ENCODE measurements around the gene AVL9.

AVL9 gene

DNA sequence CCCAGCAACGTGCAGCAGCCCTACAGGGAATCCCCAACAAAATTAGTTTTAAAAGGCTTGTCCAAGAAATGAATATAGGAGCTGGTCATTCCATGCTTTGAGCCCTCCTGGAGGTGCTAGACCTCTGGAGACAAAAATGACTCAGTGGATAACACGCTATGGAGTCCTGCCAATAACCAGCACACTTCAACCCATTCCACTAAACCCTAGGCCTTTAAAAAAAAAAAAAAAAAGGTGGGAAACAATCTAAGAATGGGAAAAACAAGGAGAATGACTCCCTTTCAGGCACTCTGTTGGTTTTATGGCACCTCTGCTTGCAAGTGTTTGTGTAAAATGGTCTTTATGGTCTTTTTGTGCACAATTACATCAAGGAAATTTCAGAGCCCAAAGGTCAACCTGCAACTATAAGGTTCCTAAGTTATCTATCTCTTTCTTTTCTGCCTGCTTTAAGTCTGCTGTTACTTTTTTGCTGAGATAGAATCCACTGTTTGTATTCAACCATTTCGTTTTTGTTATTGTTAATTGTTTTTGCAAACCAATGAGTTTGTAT lies 21.3 kb downstream of the AVL9 start:
- ChIA-PET POLR2A (no interaction called here), CTCF (no interaction called here)
- TF ChIP-seq FOXM1 (IDR thresholded peaks at IDR 0.05; ENCODE audit: borderline replicate concordance): no peak
- no peak for TF ChIP-seq TARDBP (IDR thresholded peaks at IDR 0.05)
- TF ChIP-seq CTBP1 (IDR thresholded peaks at IDR 0.05; ENCODE audit: borderline replicate concordance): no peak
- no peak for TF ChIP-seq FOXA1 (IDR thresholded peaks at IDR 0.05)
- no peak for TF ChIP-seq HDGF (IDR thresholded peaks at IDR 0.05; ENCODE audit: borderline replicate concordance)
- TF ChIP-seq BHLHE40 (IDR thresholded peaks at IDR 0.05; ENCODE audit: borderline replicate concordance): no peak
- no peak for TF ChIP-seq ELF4 (IDR thresholded peaks at IDR 0.05)
- TF ChIP-seq LEF1 (IDR thresholded peaks at IDR 0.05; ENCODE audit: borderline replicate concordance): no peak
- TF ChIP-seq, protein P1, sequence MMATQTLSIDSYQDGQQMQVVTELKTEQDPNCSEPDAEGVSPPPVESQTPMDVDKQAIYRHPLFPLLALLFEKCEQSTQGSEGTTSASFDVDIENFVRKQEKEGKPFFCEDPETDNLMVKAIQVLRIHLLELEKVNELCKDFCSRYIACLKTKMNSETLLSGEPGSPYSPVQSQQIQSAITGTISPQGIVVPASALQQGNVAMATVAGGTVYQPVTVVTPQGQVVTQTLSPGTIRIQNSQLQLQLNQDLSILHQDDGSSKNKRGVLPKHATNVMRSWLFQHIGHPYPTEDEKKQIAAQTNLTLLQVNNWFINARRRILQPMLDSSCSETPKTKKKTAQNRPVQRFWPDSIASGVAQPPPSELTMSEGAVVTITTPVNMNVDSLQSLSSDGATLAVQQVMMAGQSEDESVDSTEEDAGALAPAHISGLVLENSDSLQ (IDR thresholded peaks at IDR 0.05): no peak
- TF ChIP-seq ZNF384 (IDR thresholded peaks at IDR 0.05): no peak
- TF ChIP-seq NFRKB (IDR thresholded peaks at IDR 0.05): no peak
- TF ChIP-seq ARNT (IDR thresholded peaks at IDR 0.05): no peak
- TF ChIP-seq SUZ12 (IDR thresholded peaks at IDR 0.05): no peak
- no peak for TF ChIP-seq FOXK2 (IDR thresholded peaks at IDR 0.05)
- TF ChIP-seq L3MBTL2 (conservative IDR thresholded peaks at IDR 0.05): no peak
- no peak for TF ChIP-seq SP1 (IDR thresholded peaks at IDR 0.05)
- no peak for DNase-seq (ENCODE audit: extremely low spot score)

DNA sequence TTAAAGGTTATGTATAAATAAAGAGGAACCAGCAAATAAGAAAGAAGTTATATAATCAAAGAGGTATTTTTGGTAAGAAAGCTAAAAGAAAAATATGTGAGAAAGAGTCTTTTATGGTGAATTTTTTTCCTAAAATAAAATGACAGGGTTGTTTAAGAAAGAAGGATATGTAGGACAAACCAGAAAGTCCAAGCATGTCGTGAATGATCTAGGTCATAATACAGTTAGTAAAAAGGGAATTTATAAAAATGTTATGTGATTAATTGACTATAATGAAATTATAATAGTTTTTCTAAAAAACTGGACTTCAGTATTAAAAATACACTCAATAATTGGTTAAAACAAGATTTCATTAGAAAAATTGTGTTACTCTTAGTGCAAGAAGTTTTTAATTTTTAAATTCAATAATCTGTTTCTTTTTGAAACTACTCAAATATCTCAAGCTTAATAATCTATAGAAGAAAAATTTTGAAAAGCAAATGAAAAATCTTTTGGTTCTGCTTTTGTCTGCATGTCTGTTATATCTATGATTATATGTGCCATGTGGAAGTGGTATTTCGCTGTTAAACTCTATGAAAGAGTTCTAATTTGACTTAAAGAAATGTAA lies 23.3 kb downstream of the AVL9 start:
- TF ChIP-seq TARDBP (IDR thresholded peaks at IDR 0.05) (no peak), ARNT (IDR thresholded peaks at IDR 0.05) (no peak), LEF1 (IDR thresholded peaks at IDR 0.05; ENCODE audit: borderline replicate concordance) (no peak), FOXA1 (IDR thresholded peaks at IDR 0.05) (no peak), ZNF384 (IDR thresholded peaks at IDR 0.05) (no peak), L3MBTL2 (conservative IDR thresholded peaks at IDR 0.05) (no peak), FOXK2 (IDR thresholded peaks at IDR 0.05) (no peak), CTBP1 (IDR thresholded peaks at IDR 0.05; ENCODE audit: borderline replicate concordance) (no peak), SUZ12 (IDR thresholded peaks at IDR 0.05) (no peak), BHLHE40 (IDR thresholded peaks at IDR 0.05; ENCODE audit: borderline replicate concordance) (no peak), ELF4 (IDR thresholded peaks at IDR 0.05) (no peak), HDGF (IDR thresholded peaks at IDR 0.05; ENCODE audit: borderline replicate concordance) (no peak), SP1 (IDR thresholded peaks at IDR 0.05) (no peak), FOXM1 (IDR thresholded peaks at IDR 0.05; ENCODE audit: borderline replicate concordance) (no peak), NFRKB (IDR thresholded peaks at IDR 0.05) (no peak)
- TF ChIP-seq, protein P1 (IDR thresholded peaks at IDR 0.05): no peak
- ChIA-PET CTCF (no interaction called here), POLR2A (no interaction called here)
- DNase-seq (ENCODE audit: extremely low spot score): no peak

DNA sequence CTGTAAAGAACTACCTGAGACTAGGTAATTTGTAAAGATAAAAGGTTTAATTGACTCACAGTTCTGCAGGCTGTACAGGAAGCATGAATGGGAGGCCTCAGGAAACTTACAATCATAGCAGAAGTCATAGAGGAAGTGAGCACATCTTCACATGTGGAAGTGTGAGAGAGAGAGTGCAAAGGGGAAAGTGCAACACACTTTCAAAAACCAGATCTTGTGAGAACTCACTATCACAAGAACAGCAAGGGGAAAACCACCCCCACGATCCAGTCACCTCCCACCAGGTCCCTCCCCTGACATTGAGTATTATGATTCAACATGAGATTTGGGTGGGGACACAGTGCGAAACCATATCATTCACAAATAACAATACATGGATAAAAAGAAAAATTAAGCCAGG lies 24.5 kb downstream of the AVL9 start:
- POLR2A ChIA-PET: no interaction called here
- CTCF ChIA-PET: no interaction called here
- DNase-seq (ENCODE audit: extremely low spot score): no peak
- TF ChIP-seq FOXA1 (IDR thresholded peaks at IDR 0.05) (no peak), SUZ12 (IDR thresholded peaks at IDR 0.05) (no peak), BHLHE40 (IDR thresholded peaks at IDR 0.05; ENCODE audit: borderline replicate concordance) (no peak), FOXM1 (IDR thresholded peaks at IDR 0.05; ENCODE audit: borderline replicate concordance) (no peak), NFRKB (IDR thresholded peaks at IDR 0.05) (no peak), HDGF (IDR thresholded peaks at IDR 0.05; ENCODE audit: borderline replicate concordance) (no peak)
- TF ChIP-seq, protein P1 (IDR thresholded peaks at IDR 0.05): no peak

DNA sequence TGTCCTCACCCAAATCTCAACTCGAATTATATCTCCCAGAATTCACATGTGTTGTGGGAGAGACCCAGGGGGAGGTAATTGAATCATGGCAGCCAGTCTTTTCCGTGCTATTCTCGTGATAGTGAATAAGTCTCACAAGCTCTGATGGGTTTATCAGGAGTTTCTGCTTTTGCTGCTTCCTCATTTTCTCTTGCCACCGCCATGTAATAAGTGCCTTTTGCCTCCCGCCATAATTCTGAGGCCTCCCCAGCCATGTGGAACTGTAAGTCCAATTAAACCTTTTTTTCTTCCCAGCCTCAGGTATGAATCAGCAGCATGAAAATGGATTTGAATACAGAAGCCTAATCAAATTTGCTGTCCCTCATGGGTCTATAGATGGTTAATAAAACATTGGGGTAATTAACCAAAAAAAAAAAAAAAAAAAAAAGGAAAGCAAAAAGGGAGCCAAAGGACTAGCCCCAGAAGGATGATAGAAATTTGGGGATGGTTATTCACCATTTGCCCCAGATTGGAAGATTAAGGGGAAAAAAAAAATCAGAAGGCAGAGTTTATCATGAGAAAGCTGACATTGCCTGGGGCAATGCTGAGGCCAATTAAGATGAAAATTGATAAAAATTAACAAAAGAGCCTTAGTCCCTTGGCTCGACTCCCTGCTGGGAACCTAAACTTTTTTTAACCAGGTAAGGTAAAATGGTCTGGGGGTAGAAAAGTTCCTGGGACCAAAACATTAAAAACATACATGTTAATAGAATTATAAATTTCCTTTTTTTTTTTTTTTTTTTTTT lies 27.6 kb downstream of the AVL9 start:
- ChIA-PET POLR2A (no interaction called here), CTCF (no interaction called here)
- no peak for DNase-seq (ENCODE audit: extremely low spot score)

More for the DNA sequence above, 27.6 kb downstream of the AVL9 start:
- TF ChIP-seq FOXM1 (IDR thresholded peaks at IDR 0.05; ENCODE audit: borderline replicate concordance) (no peak), LEF1 (IDR thresholded peaks at IDR 0.05; ENCODE audit: borderline replicate concordance) (no peak), SUZ12 (IDR thresholded peaks at IDR 0.05) (no peak), L3MBTL2 (conservative IDR thresholded peaks at IDR 0.05) (no peak), CTBP1 (IDR thresholded peaks at IDR 0.05; ENCODE audit: borderline replicate concordance) (no peak), FOXK2 (IDR thresholded peaks at IDR 0.05) (no peak), ELF4 (IDR thresholded peaks at IDR 0.05) (no peak), TARDBP (IDR thresholded peaks at IDR 0.05) (no peak), ARNT (IDR thresholded peaks at IDR 0.05) (no peak), HDGF (IDR thresholded peaks at IDR 0.05; ENCODE audit: borderline replicate concordance) (no peak), FOXA1 (IDR thresholded peaks at IDR 0.05) (no peak), BHLHE40 (IDR thresholded peaks at IDR 0.05; ENCODE audit: borderline replicate concordance) (no peak), ZNF384 (IDR thresholded peaks at IDR 0.05) (no peak), SP1 (IDR thresholded peaks at IDR 0.05) (no peak), NFRKB (IDR thresholded peaks at IDR 0.05) (no peak)
- TF ChIP-seq, protein P1 (IDR thresholded peaks at IDR 0.05): no peak

All from HEK293T (cell line).